Measurements from ENCODE around the gene CLEC4G.

The CLEC4G gene

DNA sequence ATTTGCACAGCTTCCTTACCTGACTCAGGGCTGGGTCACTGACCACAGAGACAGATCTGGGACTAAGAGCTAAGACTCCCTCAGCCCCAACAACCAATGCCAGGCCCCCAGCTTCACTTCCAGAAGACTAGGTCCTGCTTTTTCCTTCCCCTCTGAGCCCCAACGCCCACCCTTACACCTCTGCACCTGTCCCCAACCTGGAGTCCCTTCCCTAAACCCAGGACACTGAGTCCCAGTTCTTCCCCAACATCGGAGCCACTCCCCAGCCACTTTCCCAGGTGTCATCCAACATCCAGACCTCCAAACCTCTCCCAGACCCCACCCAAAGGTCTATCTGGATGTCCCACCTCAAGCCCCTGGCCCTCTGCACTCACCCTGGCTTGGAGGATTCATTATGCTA, 32.9 kb downstream of the CLEC4G start:
- DNase-seq (ENCODE audit: low spot score in 2 of 2) (no peak), ATAC-seq (no peak)
- peak overlapping the region; percentile 67 for H3K4me3 Mint-ChIP-seq
- H3K9me3 Mint-ChIP-seq, result no peaks in the 10 kb centered on the region
- peaks cover 26% of the 10 kb centered on the region for H3K36me3 Mint-ChIP-seq
- peaks cover 34% of the 10 kb centered on the region for H3K4me1 Mint-ChIP-seq
- H3K27ac Mint-ChIP-seq, result peak overlapping the region; percentile 91

DNA sequence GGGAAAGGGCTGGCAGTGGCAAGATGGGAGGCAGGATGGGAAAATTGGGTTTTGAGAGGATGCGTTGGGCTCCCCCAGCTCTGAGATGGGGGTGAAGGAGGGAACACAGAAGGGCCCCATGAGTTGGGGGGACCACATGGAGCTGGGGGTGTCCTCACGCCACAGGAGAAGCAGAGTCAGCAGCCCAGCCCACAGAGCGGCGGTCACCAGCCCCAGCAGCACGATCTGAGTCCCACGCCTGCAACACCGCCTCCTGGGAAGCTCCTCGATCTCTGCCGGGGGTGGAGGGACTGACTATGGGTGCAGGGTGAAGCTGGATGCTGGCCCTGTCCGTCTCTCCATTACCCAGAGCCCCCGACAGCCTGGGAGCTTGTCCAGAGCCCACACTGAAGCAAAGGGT, 33.3 kb downstream of the CLEC4G start:
- Mint-ChIP-seq H3K36me3 (peaks cover 23% of the 10 kb centered on the region), H3K27ac (peak overlapping the region; percentile 91), H3K4me1 (peaks cover 34% of the 10 kb centered on the region), H3K4me3 (peak overlapping the region; percentile 67), H3K9me3 (no peaks in the 10 kb centered on the region)
- DNase-seq (ENCODE audit: low spot score in 2 of 2), result no peak
- no peak for ATAC-seq

DNA sequence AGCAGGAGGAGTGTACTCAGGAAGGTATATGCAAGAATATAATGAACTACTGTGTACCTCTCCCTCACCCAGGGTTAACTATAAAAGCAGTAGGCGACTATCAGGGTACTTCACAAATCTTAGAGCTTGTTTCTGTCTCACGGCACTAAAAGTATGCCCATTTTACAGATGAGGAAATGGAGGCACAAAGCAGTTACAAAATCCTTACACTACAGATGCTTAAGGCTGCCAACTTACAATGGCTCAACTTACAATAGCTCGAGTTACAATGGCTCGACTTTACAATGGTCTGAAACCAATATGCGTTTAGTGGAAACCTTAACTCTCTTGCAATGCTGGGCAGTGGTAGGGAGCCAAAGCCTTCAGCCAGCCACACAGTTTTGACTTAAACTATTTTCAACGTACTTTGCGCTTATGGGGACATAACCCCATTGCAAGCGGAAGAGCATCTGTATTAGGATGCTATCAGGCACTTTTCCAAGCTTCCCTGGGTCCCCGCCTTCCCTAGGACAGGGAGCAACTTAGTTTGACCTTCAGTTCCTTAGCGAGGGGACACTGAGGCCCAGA, 34.1 kb downstream of the CLEC4G start:
- DNase-seq (ENCODE audit: low spot score in 2 of 2), result no peak
- Mint-ChIP-seq H3K27ac (no peak overlapping the region), H3K36me3 (peaks cover 18% of the 10 kb centered on the region), H3K4me1 (peaks cover 33% of the 10 kb centered on the region), H3K4me3 (no peak overlapping the region), H3K9me3 (no peaks in the 10 kb centered on the region)
- ATAC-seq, result no peak

DNA sequence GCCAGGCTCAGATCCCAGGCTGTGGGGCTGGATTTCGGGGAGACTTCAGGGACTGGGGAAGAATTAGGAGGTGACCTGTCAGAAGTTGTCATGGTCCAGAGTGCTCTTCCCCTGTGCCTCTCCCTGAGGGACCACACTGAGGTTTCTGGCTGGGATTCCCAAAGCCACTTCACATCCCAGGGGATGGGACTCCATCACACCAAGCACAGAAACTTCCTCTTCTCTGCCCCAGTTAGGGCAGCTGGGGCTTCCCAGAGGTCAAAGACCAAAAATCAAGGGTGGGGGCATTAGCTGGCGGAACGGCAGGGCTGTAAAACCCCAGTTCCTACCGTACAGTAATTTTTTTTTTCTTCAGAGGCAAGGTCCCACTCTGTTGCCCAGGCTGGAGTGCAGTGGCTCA, 37.4 kb downstream of the CLEC4G start:
- Mint-ChIP-seq H3K9me3 (no peaks in the 10 kb centered on the region), H3K4me3 (no peak overlapping the region), H3K36me3 (peaks cover 15% of the 10 kb centered on the region), H3K4me1 (peaks cover 13% of the 10 kb centered on the region), H3K27ac (no peak overlapping the region)
- ATAC-seq, result no peak
- no peak for DNase-seq (ENCODE audit: low spot score in 2 of 2)

DNA sequence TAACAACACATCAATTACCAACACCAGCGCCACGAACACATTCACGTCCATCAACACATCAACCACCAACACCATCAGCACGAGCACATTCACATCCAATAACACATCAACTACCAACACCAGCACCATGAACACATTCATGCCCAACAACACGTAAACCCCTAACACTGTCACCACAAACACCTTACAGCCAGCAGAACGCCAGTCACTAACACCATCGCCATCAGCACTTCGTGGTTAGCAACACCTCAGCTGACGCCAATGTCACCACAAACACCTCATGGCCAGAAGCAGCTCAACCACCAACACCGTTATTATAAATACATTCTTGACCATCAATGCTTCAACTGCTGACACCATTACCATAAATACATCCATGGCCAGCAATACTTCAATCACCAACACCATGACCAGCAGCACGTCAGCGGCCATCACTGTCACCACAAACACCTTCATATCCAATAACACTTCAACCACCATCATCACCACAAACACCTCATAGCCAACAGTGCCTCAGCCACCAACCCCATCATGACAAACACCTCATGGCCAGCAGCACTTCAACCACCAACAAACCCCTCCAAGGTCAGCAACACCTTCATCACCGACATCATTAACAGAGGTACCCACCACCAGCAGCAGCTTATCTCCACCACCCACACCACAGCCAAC, 39.4 kb downstream of the CLEC4G start:
- peak; percentile 73 for ATAC-seq
- DNase-seq (ENCODE audit: low spot score in 2 of 2), result no peak
- H3K4me3 Mint-ChIP-seq, result no peak overlapping the region
- H3K27ac Mint-ChIP-seq, result no peak overlapping the region
- no peaks in the 10 kb centered on the region for H3K9me3 Mint-ChIP-seq
- H3K4me1 Mint-ChIP-seq, result no peaks in the 10 kb centered on the region
- H3K36me3 Mint-ChIP-seq, result peaks cover 9% of the 10 kb centered on the region

DNA sequence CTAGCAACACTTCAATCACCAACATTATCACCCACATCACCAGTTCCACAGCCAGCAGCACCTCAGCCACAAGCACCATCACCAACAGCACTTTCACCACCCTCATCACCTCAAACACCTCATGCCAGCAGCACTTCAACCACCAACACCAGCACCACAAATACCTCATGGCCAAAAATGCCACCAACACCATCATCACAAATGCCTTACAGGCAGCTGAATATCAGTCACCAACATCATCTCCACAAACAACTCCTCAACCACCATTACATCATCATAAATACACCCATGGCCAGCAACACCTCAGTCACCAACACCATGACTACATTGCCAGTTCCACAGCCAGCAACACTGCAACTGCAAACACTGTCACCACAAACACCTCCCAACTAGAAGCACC, 40.4 kb downstream of the CLEC4G start:
- ATAC-seq, result peak; percentile 81
- no peaks in the 10 kb centered on the region for H3K9me3 Mint-ChIP-seq
- H3K4me3 Mint-ChIP-seq, result no peak overlapping the region
- H3K27ac Mint-ChIP-seq, result no peak overlapping the region
- no peaks in the 10 kb centered on the region for H3K4me1 Mint-ChIP-seq
- DNase-seq (ENCODE audit: low spot score in 2 of 2), result peak in 1 of 2 donors; percentile 62
- peaks cover 7% of the 10 kb centered on the region for H3K36me3 Mint-ChIP-seq

DNA sequence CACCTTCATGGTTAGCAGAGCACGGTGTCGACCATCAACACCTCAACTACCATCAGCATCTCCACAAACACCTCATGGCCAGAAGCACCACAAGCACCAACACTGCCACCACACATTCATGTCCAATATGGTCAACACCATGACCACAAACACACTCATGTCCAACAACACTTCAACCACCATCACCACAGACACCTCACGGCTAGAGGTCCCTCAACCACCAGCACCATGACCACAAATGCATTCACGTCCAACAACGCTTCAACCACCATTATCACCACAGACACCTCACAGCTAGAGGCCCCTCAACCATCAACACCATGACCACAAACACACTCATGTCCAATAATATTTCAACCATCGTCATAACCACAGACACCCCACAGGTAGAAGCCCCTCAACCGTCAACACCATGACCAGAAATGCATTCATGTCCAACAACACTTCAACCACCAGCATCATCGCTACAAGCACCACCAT, 41.1 kb downstream of the CLEC4G start:
- Mint-ChIP-seq H3K9me3 (no peaks in the 10 kb centered on the region), H3K4me1 (peaks cover 4% of the 10 kb centered on the region), H3K4me3 (no peak overlapping the region), H3K27ac (no peak overlapping the region), H3K36me3 (peaks cover 5% of the 10 kb centered on the region)
- ATAC-seq (peak; percentile 58), DNase-seq (ENCODE audit: low spot score in 2 of 2) (peak in 1 of 2 donors; percentile 69)

DNA sequence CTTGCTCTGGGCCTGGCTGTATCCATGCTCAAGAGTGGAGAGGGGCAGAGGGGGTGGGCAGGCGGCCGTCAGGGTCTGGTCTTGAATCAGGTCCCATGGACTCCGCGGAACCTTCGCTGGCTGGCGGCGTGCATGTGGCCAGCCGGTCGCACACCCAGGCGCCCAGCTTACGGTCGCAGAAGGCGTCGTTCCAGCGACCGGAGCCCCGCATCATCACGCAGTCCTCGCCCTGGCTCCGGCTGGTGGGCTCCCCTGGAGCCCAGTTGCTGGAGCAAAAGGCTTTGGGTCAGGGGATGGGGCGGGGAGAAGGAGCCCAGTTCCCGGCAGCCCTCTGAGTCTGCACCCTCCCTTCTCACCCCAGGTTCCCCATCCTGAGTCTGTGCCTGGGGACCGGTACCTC, 42.7 kb downstream of the CLEC4G start:
- no peak for ATAC-seq
- Mint-ChIP-seq H3K27ac (no peak overlapping the region), H3K9me3 (no peaks in the 10 kb centered on the region), H3K4me3 (no peak overlapping the region), H3K36me3 (peaks cover 18% of the 10 kb centered on the region), H3K4me1 (peaks cover 10% of the 10 kb centered on the region)
- DNase-seq (ENCODE audit: low spot score in 2 of 2), result no peak

DNA sequence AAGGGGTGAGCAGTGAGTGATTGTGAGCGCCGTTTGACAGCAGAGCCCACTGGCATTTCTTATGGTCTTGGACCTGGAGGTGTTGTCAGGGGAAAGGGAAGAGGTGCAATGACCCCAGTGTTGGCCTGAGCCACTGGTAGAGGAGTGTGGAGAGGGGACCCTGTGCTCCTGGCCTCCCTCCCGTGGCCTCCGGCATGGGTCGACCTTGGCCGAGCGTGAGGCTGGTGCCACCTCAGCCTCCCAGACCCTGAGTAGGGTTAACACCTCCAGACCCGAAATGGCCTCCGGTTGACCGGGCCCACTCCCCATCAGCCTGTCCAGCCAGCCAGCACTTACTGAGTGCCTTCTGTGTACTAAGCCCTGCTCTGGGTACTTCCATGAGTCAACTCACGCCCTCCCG, 44.7 kb downstream of the CLEC4G start:
- Mint-ChIP-seq H3K36me3 (peaks cover 37% of the 10 kb centered on the region), H3K9me3 (no peaks in the 10 kb centered on the region), H3K4me1 (peaks cover 16% of the 10 kb centered on the region), H3K4me3 (no peak overlapping the region), H3K27ac (no peak overlapping the region)
- ATAC-seq, result no peak
- DNase-seq (ENCODE audit: low spot score in 2 of 2), result no peak

DNA sequence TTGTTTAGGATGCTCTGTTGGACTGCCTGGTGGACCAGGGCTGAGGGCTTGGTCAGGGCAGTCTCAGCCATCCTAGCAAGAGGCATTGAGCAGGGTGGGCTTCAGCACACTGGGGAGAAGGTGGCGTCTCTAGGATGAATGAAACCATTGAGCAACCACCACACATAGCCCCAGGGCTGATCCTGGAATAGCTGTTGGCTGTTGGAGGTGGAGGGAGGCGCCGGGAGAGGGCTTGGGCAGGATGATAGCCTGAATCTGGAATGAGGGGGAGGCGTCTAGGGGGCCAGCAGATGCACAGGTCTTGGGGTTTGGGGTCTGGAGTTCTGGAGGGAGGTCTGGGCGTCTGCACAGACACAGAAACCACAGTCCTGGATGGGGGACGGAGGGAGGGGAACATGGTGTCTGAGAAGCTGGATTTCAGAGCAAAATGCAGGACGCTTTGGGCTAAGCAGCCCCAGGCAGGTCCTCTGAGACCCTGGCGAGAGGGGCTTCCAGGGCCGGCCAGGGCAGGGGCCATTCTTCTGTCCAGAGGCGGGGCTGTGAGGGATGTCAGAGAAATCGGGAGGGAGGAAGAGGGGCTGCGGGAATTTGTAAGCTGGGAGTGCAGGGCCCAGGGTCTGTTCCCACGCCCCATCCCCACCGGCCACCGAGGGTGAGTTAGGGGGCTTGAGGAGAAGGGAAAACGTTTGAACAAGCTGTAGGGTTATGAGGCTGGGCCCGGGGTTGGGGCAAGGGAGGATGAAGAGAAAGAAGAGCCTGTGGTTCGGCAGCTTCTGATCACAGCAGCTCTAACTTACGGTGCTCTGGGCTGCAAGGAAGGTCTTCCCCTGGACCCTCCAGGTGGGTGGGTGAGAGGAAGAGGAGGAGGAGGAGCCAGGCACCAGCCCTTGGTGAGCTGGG, 46.1 kb downstream of the CLEC4G start:
- Mint-ChIP-seq H3K4me1 (peaks cover 25% of the 10 kb centered on the region), H3K9me3 (no peaks in the 10 kb centered on the region), H3K36me3 (peaks cover 47% of the 10 kb centered on the region), H3K27ac (peak overlapping the region; percentile 60), H3K4me3 (no peak overlapping the region)
- DNase-seq (ENCODE audit: low spot score in 2 of 2) (no peak), ATAC-seq (no peak)

DNA sequence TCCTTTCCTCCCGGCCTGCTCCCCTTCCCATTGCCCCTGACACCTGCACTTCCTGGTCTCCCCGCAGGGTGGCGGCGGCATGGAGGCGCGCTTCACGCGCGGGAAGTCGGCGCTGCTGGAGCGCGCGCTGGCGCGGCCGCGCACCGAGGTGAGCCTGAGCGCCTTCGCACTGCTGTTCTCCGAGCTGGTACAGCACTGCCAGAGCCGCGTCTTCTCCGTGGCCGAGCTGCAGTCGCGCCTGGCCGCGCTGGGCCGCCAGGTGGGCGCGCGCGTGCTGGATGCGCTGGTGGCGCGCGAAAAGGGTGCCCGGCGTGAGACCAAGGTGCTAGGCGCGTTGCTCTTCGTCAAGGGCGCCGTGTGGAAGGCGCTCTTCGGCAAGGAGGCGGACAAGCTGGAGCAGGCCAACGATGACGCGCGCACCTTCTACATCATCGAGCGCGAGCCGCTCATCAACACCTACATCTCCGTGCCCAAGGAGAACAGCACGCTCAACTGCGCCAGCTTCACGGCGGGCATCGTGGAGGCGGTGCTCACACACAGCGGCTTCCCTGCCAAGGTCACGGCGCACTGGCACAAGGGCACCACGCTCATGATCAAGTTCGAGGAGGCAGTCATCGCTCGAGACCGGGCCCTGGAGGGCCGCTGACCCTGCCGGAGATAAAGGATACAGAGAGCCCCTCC, 49.6 kb downstream of the CLEC4G start:
- Mint-ChIP-seq H3K27ac (peak overlapping the region; percentile 93), H3K36me3 (peaks cover 55% of the 10 kb centered on the region), H3K4me1 (peaks cover 53% of the 10 kb centered on the region), H3K9me3 (no peaks in the 10 kb centered on the region), H3K4me3 (peak overlapping the region; percentile 90)
- DNase-seq (ENCODE audit: low spot score in 2 of 2), result no peak
- ATAC-seq, result no peak

DNA sequence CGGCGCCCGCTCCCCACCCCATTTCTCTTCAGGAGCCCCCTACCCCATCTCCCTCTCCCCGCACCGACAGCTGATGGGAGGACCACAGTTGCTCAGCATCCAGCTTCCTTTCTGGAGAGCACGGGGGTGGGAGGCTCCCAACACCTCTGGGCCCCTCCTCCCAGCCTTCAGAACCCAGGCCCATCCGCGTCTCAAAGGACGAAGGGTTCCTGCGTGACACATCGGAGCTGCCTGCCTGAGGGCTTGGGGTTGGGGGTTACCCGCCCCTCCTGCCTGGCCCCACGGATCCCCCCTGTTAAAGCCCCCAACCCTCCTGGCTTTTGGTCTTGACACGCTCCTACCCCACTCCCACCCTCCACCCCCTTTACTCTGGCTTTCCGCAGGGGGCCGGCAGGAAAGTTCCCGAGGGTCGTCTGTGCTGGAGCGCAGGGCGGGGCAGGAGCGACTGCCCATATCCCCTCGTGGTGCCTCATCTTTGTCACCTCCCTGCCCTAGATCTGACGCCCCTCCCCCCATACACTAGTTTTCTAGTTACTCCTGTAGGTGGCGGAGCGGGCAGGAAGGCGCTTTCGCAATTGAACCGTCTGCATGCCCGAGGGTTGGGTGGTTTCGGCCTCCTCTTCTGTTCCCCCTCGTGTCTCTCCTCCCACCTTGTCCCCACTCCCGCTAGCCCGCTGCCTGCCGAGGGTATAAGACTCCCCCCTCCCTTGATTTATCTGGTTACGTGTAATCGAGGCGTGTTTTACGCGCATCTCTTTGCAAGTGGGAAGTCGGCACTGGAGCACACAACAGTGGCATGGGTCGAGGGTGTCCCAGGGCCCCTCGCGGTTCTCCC, 50.4 kb downstream of the CLEC4G start:
- H3K27ac Mint-ChIP-seq, result peak overlapping the region; percentile 93
- no peaks in the 10 kb centered on the region for H3K9me3 Mint-ChIP-seq
- peaks cover 51% of the 10 kb centered on the region for H3K36me3 Mint-ChIP-seq
- DNase-seq (ENCODE audit: low spot score in 2 of 2), result peak; percentile 63 to 87
- ATAC-seq, result peak; percentile 58
- peaks cover 61% of the 10 kb centered on the region for H3K4me1 Mint-ChIP-seq
- peak overlapping the region; percentile 90 for H3K4me3 Mint-ChIP-seq

DNA sequence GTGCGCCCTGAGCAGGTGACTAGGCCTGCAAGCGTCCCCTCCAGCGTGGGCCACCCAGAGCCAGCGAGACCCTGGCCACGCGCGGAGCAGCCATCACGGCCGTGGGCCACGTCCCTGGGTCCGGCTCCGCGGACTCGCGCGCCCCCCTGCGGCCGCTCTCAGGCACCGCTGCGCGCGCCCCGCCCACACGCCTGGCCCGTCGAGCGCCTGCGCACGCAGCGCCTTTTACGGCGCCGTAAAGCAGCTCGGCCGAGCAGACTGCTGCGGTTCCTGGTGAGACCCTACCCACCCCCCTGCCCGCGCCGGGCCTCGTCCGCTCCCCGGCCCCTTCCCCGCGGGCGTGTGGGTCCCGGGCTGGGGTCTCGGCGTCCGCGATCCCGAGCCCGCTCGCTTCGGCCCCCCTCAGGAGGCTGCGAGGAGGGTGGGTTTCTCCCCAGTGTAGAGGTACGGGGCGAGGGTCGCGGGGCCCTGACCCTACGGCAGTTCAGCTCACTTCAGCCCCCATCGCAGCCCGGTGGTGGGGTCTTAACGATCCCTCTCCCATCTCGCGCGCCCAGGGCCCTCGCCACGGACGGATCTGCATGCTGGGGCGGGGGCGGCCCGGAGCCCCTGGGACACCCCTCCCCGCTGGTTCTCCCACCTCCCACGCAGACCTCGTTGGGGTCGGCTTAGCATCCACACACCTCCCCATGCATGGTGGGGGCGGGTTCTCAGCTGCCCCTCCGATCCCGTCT, 51.1 kb downstream of the CLEC4G start, which contains the start of gene TRAPPC5:
Gene TRAPPC5 (plus strand): TSS at position 228 of the 734 bp plus-strand sequence. CDS start 1,421 bp downstream, outside the sequence.
- H3K9me3 Mint-ChIP-seq, result no peaks in the 10 kb centered on the region
- peak; percentile 56 for ATAC-seq
- H3K36me3 Mint-ChIP-seq, result peaks cover 50% of the 10 kb centered on the region
- peak within 1 kb of the TSS; percentile 90 for H3K4me3 Mint-ChIP-seq
- peak; percentile 92 to 94 for DNase-seq (ENCODE audit: low spot score in 2 of 2)
- H3K27ac Mint-ChIP-seq, result peak within 1 kb of the TSS; percentile 93
- peaks cover 62% of the 10 kb centered on the region for H3K4me1 Mint-ChIP-seq
